K562 (cell line): Measurements from ENCODE around the gene KATNB1. TPM values are rescaled to one million over a fixed set of nuclear protein-coding genes. Genes with fewer than 3 reads are reported as not detected.

ENCODE experiments used
- ATAC-seq: fragments of 200-7000 bp; cut with Tn5 transposase; 3 replicates; pipeline ENCODE4 v1.9.1; 2020; ENCODE audit warnings: moderate library complexity
- BruUV-seq: library from RNA; stranded (reverse); fragments of 400-500 nt; replicated peaks from 2 replicates; lab custom pipeline; 2021; lab: Mats Ljungman, UMichigan
- CTCF ChIA-PET: fragments of 300-600 bp; formaldehyde crosslinking; extraction: SDS; loops from one replicate; lab custom pipeline; 2021; ENCODE audit warnings: low intra/inter-chr PET ratio; lab: Yijun Ruan, JAX
- POLR2A ChIA-PET: fragments of 300-600, 350-650 bp; sonication (Branson Sonifier 250); formaldehyde crosslinking; extraction: SDS; loops from one replicate; lab custom pipeline; 2021; ENCODE audit warnings: antibody characterized with exemption, inconsistent platforms; lab: Yijun Ruan, JAX
- DNase-seq, 4 experiments: peaks; one replicate each; pipeline versions ENCODE4 v3.0.0 to v3.0.0-alpha.2; 2011 to 2018; ENCODE audit warnings: low spot score in 3 of 4, mixed read lengths in 3 of 4; ENCODE audit errors: extremely low read depth in 1 of 4
- FAIRE-seq: peaks from 2 replicates; lab custom pipeline; 2011; peaks lifted over from hg19 to GRCh38; lab: Jason Lieb, UNC
- H2AFZ ChIP-seq: 2 replicates; pipeline ENCODE4 v1.6.0; 2011; ENCODE audit warnings: low read depth, low read length, control low read depth, inconsistent platforms
- H3K27ac ChIP-seq: fragments of 200-600 bp; 3 replicates; pipeline ENCODE4 v1.8.0; 2011; ENCODE audit warnings: low read depth, mild to moderate bottlenecking, control low read depth, inconsistent platforms, low read length, moderate library complexity, mixed read lengths; ENCODE audit errors: extremely low read depth
- H3K27me3 ChIP-seq, 2 experiments: fragments of 300-600 bp in 1 of 2; 2 replicates in 1 of 2; 3 replicates in 1 of 2; pipeline versions ENCODE4 v1.6.0 to v1.8.0; 2011; ENCODE audit warnings: inconsistent platforms in 2 of 2, low read length in 2 of 2, mild to moderate bottlenecking in 1 of 2, mixed read lengths in 1 of 2, moderate library complexity in 1 of 2; ENCODE audit not compliant: control insufficient read depth in 2 of 2, insufficient read depth in 2 of 2
- H3K36me3 ChIP-seq: fragments of 300-600 bp; 3 replicates; pipeline ENCODE4 v1.8.0; 2011; ENCODE audit warnings: mild to moderate bottlenecking, low read length, inconsistent platforms; ENCODE audit not compliant: control insufficient read depth, insufficient read depth
- H3K4me1 ChIP-seq, 2 experiments: fragments of 200-600 bp in 1 of 2; replicated peaks in 1 of 2; 2 replicates in 1 of 2; 3 replicates in 1 of 2; pipeline versions ENCODE4 v1.5.1 to v1.8.0; 2011; ENCODE audit warnings: inconsistent platforms in 2 of 2, low read length in 2 of 2, mild to moderate bottlenecking in 1 of 2, mixed read lengths in 1 of 2, moderate library complexity in 1 of 2; ENCODE audit not compliant: control insufficient read depth in 2 of 2, insufficient read depth in 2 of 2
- H3K4me2 ChIP-seq: 2 replicates; pipeline ENCODE4 v1.6.1; 2011; ENCODE audit warnings: low read length, control low read depth, inconsistent platforms, mixed read lengths; ENCODE audit not compliant: insufficient read depth
- H3K4me3 ChIP-seq: fragments of 200-600 bp; sonication (generic), shearing (Covaris generic); 2 replicates; pipeline ENCODE4 v1.5.1; 2016; ENCODE audit warnings: control low read depth, inconsistent platforms
- H3K79me2 ChIP-seq: fragments of 200-600 bp; 3 replicates; pipeline ENCODE4 v1.8.0; 2011; ENCODE audit warnings: low read length, inconsistent platforms; ENCODE audit not compliant: control insufficient read depth, insufficient read depth
- H3K9ac ChIP-seq, 2 experiments: 2 replicates each; pipeline versions ENCODE4 v1.6.0 to v1.6.1; 2011; ENCODE audit warnings: low read depth in 2 of 2, low read length in 2 of 2, control low read depth in 1 of 2, inconsistent platforms in 1 of 2, mild to moderate bottlenecking in 1 of 2, mixed read lengths in 1 of 2; ENCODE audit not compliant: insufficient read depth in 1 of 2
- H3K9me1 ChIP-seq: one replicate; pipeline ENCODE4 v1.6.0; 2011; ENCODE audit warnings: inconsistent platforms, mild to moderate bottlenecking, low read length, moderate library complexity; ENCODE audit not compliant: control insufficient read depth, insufficient read depth
- H3K9me3 ChIP-seq: replicated peaks from 2 replicates; pipeline ENCODE4 v1.5.1; 2011; ENCODE audit warnings: low read depth, low read length, inconsistent platforms; ENCODE audit not compliant: control insufficient read depth, insufficient read depth
- H4K20me1 ChIP-seq: replicated peaks from 2 replicates; pipeline ENCODE4 v1.6.1; 2011; ENCODE audit warnings: low read length, inconsistent platforms, mixed read lengths; ENCODE audit not compliant: control insufficient read depth, insufficient read depth
- ARID2 ChIP-seq: fragments of 450-650 bp; IDR thresholded peaks from 2 replicates; pipeline ENCODE4 v1.6.1; 2017; ENCODE audit warnings: antibody characterized with exemption, mild to moderate bottlenecking
- ATF4 ChIP-seq: fragments of 450-650 bp; formaldehyde crosslinking; IDR thresholded peaks from 2 replicates; pipeline ENCODE4 v1.4.0; 2022; ENCODE audit warnings: mild to moderate bottlenecking, moderate library complexity
- DPF2 ChIP-seq: fragments of 450-650 bp; IDR thresholded peaks from 2 replicates; pipeline ENCODE4 v1.6.1; 2016
- ELF1 ChIP-seq: fragments of 200-800 bp; sonication (Bioruptor generic); IDR thresholded peaks from 2 replicates; pipeline ENCODE4 v1.6.1; 2016; ENCODE audit warnings: missing genetic modification characterization, missing compliant biosample characterization
- EP300 ChIP-seq: IDR thresholded peaks from 2 replicates; pipeline ENCODE4 v1.6.1; 2012; ENCODE audit warnings: low read length, improper control_type of control experiment
- HDAC2 ChIP-seq: fragments of 450-650 bp; IDR thresholded peaks from 2 replicates; pipeline ENCODE4 v1.6.1; 2016; ENCODE audit warnings: mild to moderate bottlenecking
- KLF6 ChIP-seq: fragments of 250-450 bp; sonication (Bioruptor Pico); IDR thresholded peaks from 2 replicates; pipeline ENCODE4 v1.4.0; 2020; ENCODE audit warnings: mild to moderate bottlenecking, moderate library complexity, borderline replicate concordance
- MYC ChIP-seq, 2 experiments: fragments of 250-450 bp in 1 of 2; sonication (Bioruptor Pico) in 1 of 2; IDR thresholded peaks; 2 replicates each; pipeline versions ENCODE4 v1.5.1 to v1.6.1; 2012 to 2021; ENCODE audit warnings: low read depth in 2 of 2, borderline replicate concordance in 1 of 2, improper control_type of control experiment in 1 of 2, low read length in 1 of 2, mild to moderate bottlenecking in 1 of 2, moderate library complexity in 1 of 2
- PKNOX1 ChIP-seq: fragments of 450-650 bp; IDR thresholded peaks from 2 replicates; pipeline ENCODE4 v1.6.1; 2016
- SIX5 ChIP-seq, 2 experiments: IDR thresholded peaks; 2 replicates each; pipeline ENCODE4 v1.6.1; 2011; ENCODE audit warnings: low read length in 2 of 2, borderline replicate concordance in 1 of 2, low read depth in 1 of 2, mild to moderate bottlenecking in 1 of 2, moderate library complexity in 1 of 2; ENCODE audit not compliant: insufficient read depth in 1 of 2
- SRF ChIP-seq, 2 experiments: fragments of 250-450, 450-650 bp in 1 of 2; sonication (Bioruptor Pico) in 1 of 2; sonication (generic) in 1 of 2; formaldehyde crosslinking; IDR thresholded peaks; 2 replicates each; pipeline versions ENCODE4 v1.5.0 to v1.5.1; 2020 to 2022; ENCODE audit warnings: mild to moderate bottlenecking in 1 of 2, missing genetic modification reagents in 1 of 2
- STAT6 ChIP-seq: sonication (generic); formaldehyde crosslinking; IDR thresholded peaks from 2 replicates; pipeline ENCODE4 v1.8.1; 2023; ENCODE audit warnings: mild to moderate bottlenecking, missing genetic modification reagents
- TBP ChIP-seq: optimal IDR thresholded peaks from 2 replicates; pipeline ENCODE3; 2011; ENCODE audit warnings: low read depth, low read length, improper control_type of control experiment
- TOE1 ChIP-seq, 2 experiments: fragments of 450-650 bp in 1 of 2; sonication (generic) in 1 of 2; formaldehyde crosslinking in 1 of 2; IDR thresholded peaks; 2 replicates each; pipeline versions ENCODE4 v1.7.1 to v1.8.0; 2016 to 2022; ENCODE audit warnings: borderline replicate concordance in 2 of 2, mild to moderate bottlenecking in 2 of 2, antibody characterized with exemption in 1 of 2, inconsistent platforms in 1 of 2, low read depth in 1 of 2, missing genetic modification reagents in 1 of 2, moderate library complexity in 1 of 2
- ZFX ChIP-seq: sonication (generic); formaldehyde crosslinking; IDR thresholded peaks from 2 replicates; pipeline ENCODE4 v1.8.0; 2022; ENCODE audit warnings: mild to moderate bottlenecking, missing genetic modification reagents, moderate library complexity
- ZSCAN29 ChIP-seq: fragments of 450-650 bp; IDR thresholded peaks from 2 replicates; pipeline ENCODE4 v1.6.1; 2017
- whole genome bisulfite sequencing: fragments of 100-300 bp; shearing (Covaris generic); methylation state at CpG from one replicate; pipeline ENCODE4 v1.1.6; 2016; ENCODE audit warnings: low coverage, mixed read lengths; ENCODE audit not compliant: insufficient coverage; ENCODE audit errors: missing lambda C conversion rate; 5-methylcytosine and 5-hydroxymethylcytosine counted together
- in situ Hi-C: fragments of 300-500 bp; cut with MboI; formaldehyde crosslinking; loops from 4 replicates; pipeline ENCODE4 v1.15.0; 2018; ENCODE audit warnings: inconsistent platforms, mixed read lengths
- intact Hi-C: fragments of 100-400 bp; cut with micrococcal nuclease; formaldehyde crosslinking; loops from 2 replicates; pipeline ENCODE4 v1.14.2; 2022
- polyA plus RNA-seq, 8 experiments: library from polyadenylated mRNA; depleted of rRNA in 4 of 8; stranded (reverse) in 5 of 8; unstranded in 3 of 8; fragments of >200 nt; fragmentation: Nextera tagmentation in 2 of 8; fragmentation: Illumina TruSeq in 1 of 8; extraction: Ambion mirVana in 2 of 8; extraction: Trizol in 1 of 8; gene quantifications; 2 replicates each; pipeline versions ENCODE4 v1.2.1 to v1.2.3, GENCODE V29; 2011 to 2014; ENCODE audit warnings: inconsistent platforms in 1 of 8, missing spikeins in 1 of 8
- total RNA-seq, 7 experiments: library from RNA; depleted of rRNA in 6 of 7; stranded (reverse); fragments of >200 nt in 6 of 7; fragmentation: Illumina TruSeq in 2 of 7; extraction: Trizol in 2 of 7; gene quantifications; 2 replicates each; pipeline versions ENCODE4 v1.2.1 to v1.2.3, GENCODE V29; 2011 to 2021; ENCODE audit warnings: low replicate concordance in 1 of 7

The KATNB1 gene
- total and polyA plus RNA-seq, 9 of the 15 experiments (the other 6 are each of a cell fraction or from before 2014, with no cell fraction given), result 1.2 to 52.6 (median 21.9) TPM

GRCh38 chr16:57803134-57803990 lies 67.8 kb downstream of the KATNB1 start:
- H3K9me1 ChIP-seq, result no peaks in the 10 kb centered on the region
- peak overlapping the region; percentile 90 for H2AFZ ChIP-seq
- no TSS peak for BruUV-seq
- intact Hi-C loops (no loop called here), in situ Hi-C loops (no loop called here)
- H3K36me3 ChIP-seq, result peaks cover 13% of the 10 kb centered on the region; the same call in 2 of the 3 replicates
- no peaks in the 10 kb centered on the region for H3K9me3 ChIP-seq
- peak; percentile 68 to 86 (median 75) for DNase-seq
- peak overlapping the region; percentile 86 for H3K27ac ChIP-seq
- H3K27me3 ChIP-seq, result no peaks in the 10 kb centered on the region
- peak overlapping the region; percentile 95 for H3K4me2 ChIP-seq
- WGBS, result 17% methylated on average over 16 of the region's 16 CpGs
- H3K79me2 ChIP-seq, result peaks cover 37% of the 10 kb centered on the region
- peak; percentile 82 for FAIRE-seq
- POLR2A ChIA-PET, result interaction anchor here (0.6 to 1.1 kb wide), 3 partner anchors 9 to 25 kb away, joined by 3 to 5 read pairs (median 3); no protein-coding TSS in a partner anchor
- H3K9ac ChIP-seq, result peak overlapping the region; percentile 77 to 96
- peaks cover 49 to 56% of the 10 kb centered on the region in 2 experiments for H3K4me1 ChIP-seq
- CTCF ChIA-PET, result no interaction called here
- peaks cover 4% of the 10 kb centered on the region; the same call in 1 of the 2 replicates for H4K20me1 ChIP-seq
- peak; percentile 71 for ATAC-seq
- peak overlapping the region; percentile 61 for H3K4me3 ChIP-seq
- no peak; the same call in 1 of the 2 replicates for TF ChIP-seq DPF2
- TF ChIP-seq ZFX, result peak; percentile 49
- no peak for TF ChIP-seq ZSCAN29
- TF ChIP-seq SRF (CRISPR knock-in tag; IDR thresholded peaks at IDR 0.05), result 0 out of 4 replicates have a peak, but pooled peaks of 1 of the 2 experiments have one; percentile 37
- no peak for TF ChIP-seq ATF4 (CRISPR knock-in tag)
- peak; percentile 74 for TF ChIP-seq PKNOX1
- no peak for TF ChIP-seq TOE1 (IDR thresholded peaks at IDR 0.05; ENCODE audit: borderline replicate concordance)
- no peak for TF ChIP-seq TOE1 (CRISPR knock-in tag; IDR thresholded peaks at IDR 0.05; ENCODE audit: borderline replicate concordance, low read depth)
- TF ChIP-seq EP300, result peak; percentile 42; the same call in 1 of the 2 replicates
- no peak for TF ChIP-seq STAT6
- no peak for TF ChIP-seq HDAC2
- TF ChIP-seq ELF1, result peak; percentile 57
- peak; percentile 65 for TF ChIP-seq TBP
- TF ChIP-seq SIX5 (IDR thresholded peaks at IDR 0.05; ENCODE audit: borderline replicate concordance in 1 of 2, insufficient read depth in 1 of 2, low read depth in 1 of 2, low read length in 2 of 2), result no peak
- TF ChIP-seq KLF6 (CRISPR knock-in tag), result no peak
- no peak for TF ChIP-seq ARID2
- 0 out of 2 replicates have a peak, but pooled peaks have one; percentile 8 for TF ChIP-seq MYC (IDR thresholded peaks at IDR 0.05; ENCODE audit: low read depth, low read length)
- no peak for TF ChIP-seq MYC (CRISPR knock-in tag; IDR thresholded peaks at IDR 0.05; ENCODE audit: borderline replicate concordance, low read depth)
